MM.1S (cell line): ENCODE results near the gene MBOAT1.

Source experiments
- DNase-seq: peaks from one replicate; pipeline ENCODE4 v3.0.0-alpha.2; 2015
- H2AFZ ChIP-seq: fragments of 300-600 bp; sonication (generic); 2 replicates; pipeline ENCODE4 v1.6.0; 2016; ENCODE audit warnings: antibody characterized with exemption, low read length
- H3F3A ChIP-seq: fragments of 300-600 bp; sonication (generic); 2 replicates; pipeline ENCODE4 v1.6.1; 2016; ENCODE audit warnings: mild to moderate bottlenecking, antibody characterized with exemption, low read length, moderate library complexity, mixed read lengths; ENCODE audit not compliant: insufficient read depth
- H3K27ac ChIP-seq: fragments of 300-600 bp; sonication (generic); 2 replicates; pipeline ENCODE4 v1.5.1; 2016; ENCODE audit warnings: mild to moderate bottlenecking, low read length
- H3K27me3 ChIP-seq: fragments of 300-600 bp; sonication (generic); replicated peaks from 2 replicates; pipeline ENCODE4 v1.6.0; 2016; ENCODE audit warnings: low read length; ENCODE audit not compliant: insufficient read depth
- H3K36me3 ChIP-seq: fragments of 300-600 bp; sonication (generic); replicated peaks from 2 replicates; pipeline ENCODE4 v1.6.1; 2016; ENCODE audit warnings: mild to moderate bottlenecking, low read length, mixed read lengths; ENCODE audit not compliant: insufficient read depth
- H3K4me1 ChIP-seq: fragments of 300-600 bp; sonication (generic); 2 replicates; pipeline ENCODE4 v1.6.1; 2016; ENCODE audit warnings: low read length, mixed read lengths
- H3K4me2 ChIP-seq: fragments of 300-600 bp; sonication (generic); 2 replicates; pipeline ENCODE4 v1.6.0; 2016; ENCODE audit warnings: low read depth, low read length
- H3K4me3 ChIP-seq: fragments of 300-600 bp; sonication (generic); 2 replicates; pipeline ENCODE4 v1.5.1; 2016; ENCODE audit warnings: low read length, mixed read lengths
- H3K79me2 ChIP-seq: fragments of 300-600 bp; sonication (generic); 2 replicates; pipeline ENCODE4 v1.6.1; 2016; ENCODE audit warnings: mixed run types, low read length, mixed read lengths
- H3K9ac ChIP-seq: fragments of 300-600 bp; sonication (generic); 2 replicates; pipeline ENCODE4 v1.6.1; 2016; ENCODE audit warnings: low read length, mixed read lengths
- H3K9me2 ChIP-seq: fragments of 300-600 bp; sonication (generic); replicated peaks from 2 replicates; pipeline ENCODE4 v1.6.1; 2016; ENCODE audit warnings: mild to moderate bottlenecking, low read length, mixed read lengths; ENCODE audit not compliant: insufficient read depth
- H3K9me3 ChIP-seq: fragments of 300-600 bp; sonication (generic); replicated peaks from 2 replicates; pipeline ENCODE4 v1.6.1; 2016; ENCODE audit warnings: mild to moderate bottlenecking, low read length, mixed read lengths; ENCODE audit not compliant: insufficient read depth
- H4K20me1 ChIP-seq: fragments of 300-600 bp; sonication (generic); 2 replicates; pipeline ENCODE4 v1.6.1; 2016; ENCODE audit warnings: mild to moderate bottlenecking, low read length, moderate library complexity, mixed read lengths; ENCODE audit not compliant: insufficient read depth
- EZH2 ChIP-seq: fragments of 300-600 bp; sonication (generic); optimal IDR thresholded peaks from 2 replicates; pipeline ENCODE3; 2017; ENCODE audit warnings: low read depth, mild to moderate bottlenecking, antibody characterized with exemption, low read length, mixed read lengths
- EZH2phosphoT487 ChIP-seq: fragments of 300-600 bp; sonication (generic); IDR thresholded peaks from 2 replicates; pipeline ENCODE4 v1.6.1; 2018; ENCODE audit warnings: antibody characterized with exemption, low read length
- TF ChIP-seq, protein P1 (sequence below): fragments of 300-600 bp; sonication (generic); IDR thresholded peaks from 2 replicates; pipeline ENCODE4 v1.5.1; 2016; ENCODE audit warnings: antibody characterized with exemption, low read length, mixed read lengths

The MBOAT1 gene

DNA sequence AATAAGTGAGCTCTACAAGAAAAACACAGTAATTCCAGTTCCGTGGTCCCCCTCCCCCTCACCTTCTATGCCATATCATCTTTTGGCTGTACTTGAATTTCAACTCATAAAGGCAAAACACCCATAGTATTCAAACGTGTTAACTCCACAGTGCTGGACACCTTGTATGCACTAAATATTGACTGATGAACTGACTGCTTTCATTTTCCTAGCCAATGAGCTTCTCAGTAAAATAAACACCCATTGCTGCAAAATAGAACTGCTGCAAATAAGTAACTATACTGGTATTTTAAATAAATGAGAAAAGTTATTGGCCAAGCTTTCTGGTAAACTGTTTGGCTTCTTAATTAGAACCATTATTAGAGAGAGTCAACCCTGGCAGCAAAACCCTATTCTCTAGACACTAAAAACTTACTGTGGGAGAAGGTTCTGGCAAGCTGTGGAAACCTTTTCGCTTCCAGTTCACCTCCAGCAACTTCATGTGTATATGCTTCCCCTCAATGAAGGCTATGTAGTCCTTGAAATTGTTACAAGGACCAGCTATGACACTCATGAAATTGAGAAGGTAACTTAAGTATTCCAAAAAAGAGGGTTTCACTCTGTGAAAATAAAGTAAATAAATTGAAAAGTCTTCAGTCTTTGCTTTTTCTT is 86.0 kb downstream of the MBOAT1 start:
- Histone ChIP-seq H3K27ac (no peak overlapping the region), H3K4me2 (no peak overlapping the region), H4K20me1 (no peaks in the 10 kb centered on the region), H3K27me3 (no peaks in the 10 kb centered on the region), H2AFZ (no peak overlapping the region), H3K9ac (no peak overlapping the region), H3K36me3 (no peaks in the 10 kb centered on the region), H3F3A (no peaks in the 10 kb centered on the region), H3K4me1 (no peaks in the 10 kb centered on the region), H3K79me2 (no peaks in the 10 kb centered on the region), H3K9me3 (no peaks in the 10 kb centered on the region), H3K4me3 (no peak overlapping the region), H3K9me2 (no peaks in the 10 kb centered on the region)
- TF ChIP-seq EZH2 (no peak), EZH2phosphoT487 (no peak)
- TF ChIP-seq, protein P1, sequence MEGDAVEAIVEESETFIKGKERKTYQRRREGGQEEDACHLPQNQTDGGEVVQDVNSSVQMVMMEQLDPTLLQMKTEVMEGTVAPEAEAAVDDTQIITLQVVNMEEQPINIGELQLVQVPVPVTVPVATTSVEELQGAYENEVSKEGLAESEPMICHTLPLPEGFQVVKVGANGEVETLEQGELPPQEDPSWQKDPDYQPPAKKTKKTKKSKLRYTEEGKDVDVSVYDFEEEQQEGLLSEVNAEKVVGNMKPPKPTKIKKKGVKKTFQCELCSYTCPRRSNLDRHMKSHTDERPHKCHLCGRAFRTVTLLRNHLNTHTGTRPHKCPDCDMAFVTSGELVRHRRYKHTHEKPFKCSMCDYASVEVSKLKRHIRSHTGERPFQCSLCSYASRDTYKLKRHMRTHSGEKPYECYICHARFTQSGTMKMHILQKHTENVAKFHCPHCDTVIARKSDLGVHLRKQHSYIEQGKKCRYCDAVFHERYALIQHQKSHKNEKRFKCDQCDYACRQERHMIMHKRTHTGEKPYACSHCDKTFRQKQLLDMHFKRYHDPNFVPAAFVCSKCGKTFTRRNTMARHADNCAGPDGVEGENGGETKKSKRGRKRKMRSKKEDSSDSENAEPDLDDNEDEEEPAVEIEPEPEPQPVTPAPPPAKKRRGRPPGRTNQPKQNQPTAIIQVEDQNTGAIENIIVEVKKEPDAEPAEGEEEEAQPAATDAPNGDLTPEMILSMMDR, result no peak
- DNase-seq, result no peak

DNA sequence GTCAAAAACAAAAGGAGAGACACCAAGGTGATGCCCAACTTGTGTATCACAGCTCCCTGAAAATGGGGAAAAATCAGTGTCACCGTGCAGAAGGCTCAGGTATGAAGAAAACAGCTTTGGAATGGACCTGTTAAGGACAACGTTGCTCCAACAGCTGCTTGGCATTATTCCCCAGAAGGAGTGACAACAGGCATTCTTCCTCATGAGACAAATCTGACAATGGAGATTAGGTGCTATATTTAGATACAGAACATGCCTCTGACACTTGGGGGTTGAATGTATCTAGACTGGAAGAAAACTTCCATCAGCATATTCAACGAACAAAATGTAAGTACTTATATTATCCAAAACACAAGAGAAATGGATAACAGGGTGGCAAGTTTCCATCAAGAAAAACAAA is 87.7 kb downstream of the MBOAT1 start:
- no peaks in the 10 kb centered on the region for H3K4me1 ChIP-seq
- H3K9me3 ChIP-seq, result no peaks in the 10 kb centered on the region
- H3K9me2 ChIP-seq, result no peaks in the 10 kb centered on the region
- no peaks in the 10 kb centered on the region for H4K20me1 ChIP-seq
- no peak overlapping the region for H3K27ac ChIP-seq
- DNase-seq, result no peak
- H3K4me3 ChIP-seq, result no peak overlapping the region
- no peak overlapping the region for H2AFZ ChIP-seq
- TF ChIP-seq EZH2, result no peak
- TF ChIP-seq EZH2phosphoT487, result no peak
- TF ChIP-seq, protein P1, result no peak
- no peaks in the 10 kb centered on the region for H3K36me3 ChIP-seq
- H3F3A ChIP-seq, result no peaks in the 10 kb centered on the region
- no peaks in the 10 kb centered on the region for H3K27me3 ChIP-seq
- H3K79me2 ChIP-seq, result no peaks in the 10 kb centered on the region
- no peak overlapping the region for H3K9ac ChIP-seq
- no peak overlapping the region for H3K4me2 ChIP-seq

DNA sequence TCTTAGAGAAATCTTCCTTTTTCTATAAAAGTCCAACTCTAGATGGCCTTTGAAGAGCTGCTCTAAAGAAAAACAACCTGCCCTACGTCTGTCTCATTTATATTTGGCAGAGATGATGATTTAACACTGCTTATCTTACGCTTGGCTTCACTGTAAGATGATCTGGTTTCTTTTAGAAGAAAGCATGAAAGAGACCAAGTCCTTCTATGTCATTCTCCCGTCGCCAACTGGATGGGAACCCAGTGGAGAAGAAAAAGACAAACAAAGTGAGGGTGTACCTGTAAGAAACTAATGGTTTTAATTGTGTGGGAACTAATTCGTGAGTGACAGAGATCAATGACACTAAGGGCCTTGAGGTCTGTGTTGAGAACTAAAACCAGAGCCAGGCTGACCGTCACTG is 92.8 kb downstream of the MBOAT1 start:
- Histone ChIP-seq H3K36me3 (0 out of 2 replicates have a peak, but pooled peaks cover 2% of the 10 kb centered on the region), H3K4me2 (no peak overlapping the region), H3K79me2 (no peaks in the 10 kb centered on the region), H3K27me3 (no peaks in the 10 kb centered on the region), H3K9ac (no peak overlapping the region), H3K4me3 (no peak overlapping the region), H3K9me3 (no peaks in the 10 kb centered on the region), H4K20me1 (no peaks in the 10 kb centered on the region), H3K4me1 (no peaks in the 10 kb centered on the region), H3F3A (no peaks in the 10 kb centered on the region), H3K9me2 (no peaks in the 10 kb centered on the region), H2AFZ (no peak overlapping the region), H3K27ac (no peak overlapping the region)
- no peak for TF ChIP-seq EZH2
- TF ChIP-seq EZH2phosphoT487, result no peak
- TF ChIP-seq, protein P1, result no peak
- no peak for DNase-seq
